A549 treated with AZD9567 at 1 μM for 4 hours (cell line): ENCODE data around the gene DNAJB13. TPM values are rescaled to one million over a fixed set of nuclear protein-coding genes. Genes with fewer than 3 reads are reported as not detected.

Experiments
- total RNA-seq: library from RNA; stranded (reverse); fragments of 200-300 nt; extraction: Qiagen RNA extraction; gene quantifications from 5 replicates; pipeline ENCODE4 v1.2.3, GENCODE V29; 2022; ENCODE audit not compliant: insufficient read depth

The DNAJB13 gene
- total RNA-seq = 0.41 to 0.60 TPM (median 0.46 TPM) in 4 of 5 replicates, not detected in the other

DNA sequence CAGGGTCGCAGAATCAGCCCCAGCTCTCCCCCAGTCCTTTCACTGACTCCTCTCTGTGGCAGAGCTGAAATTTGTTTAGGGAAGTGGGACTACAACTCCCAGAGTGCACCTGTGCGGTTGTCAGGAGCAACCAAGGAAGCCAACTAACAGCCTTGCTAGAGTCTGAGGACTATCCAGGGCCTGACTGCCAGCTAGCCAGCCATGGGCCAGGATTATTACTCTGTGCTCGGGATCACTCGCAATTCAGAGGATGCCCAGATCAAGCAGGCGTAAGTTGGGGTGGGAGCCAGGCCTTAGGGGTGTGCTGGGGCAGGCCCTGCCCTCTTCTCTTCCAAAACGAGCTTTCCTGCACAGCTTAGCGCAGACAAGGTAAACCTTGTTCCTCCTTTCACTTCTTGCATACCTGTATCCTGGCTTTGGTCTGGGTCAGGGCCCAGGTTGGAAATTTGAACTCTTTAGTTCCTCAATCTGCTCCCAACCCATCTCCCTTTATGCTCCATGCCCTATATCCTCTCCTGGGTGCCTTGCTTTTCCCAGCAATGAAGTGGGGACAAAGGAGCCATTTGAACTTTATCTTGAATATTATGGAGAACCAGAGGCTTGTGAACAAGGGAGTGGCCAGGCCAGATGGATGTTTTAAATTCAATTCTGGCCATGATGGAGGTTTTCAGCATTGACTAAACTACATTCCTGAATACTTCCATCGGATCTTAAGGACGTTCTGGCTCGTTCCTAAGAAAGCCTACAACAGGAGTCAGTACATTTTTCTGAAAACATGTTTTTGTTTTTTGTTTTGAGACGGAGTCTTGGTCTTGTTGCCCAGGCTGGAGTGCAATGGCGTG is at the start of gene DNAJB13:
Gene DNAJB13, plus strand, starts transcription at position 158 of the 842 bp plus-strand sequence. Its CDS starts 44 bp downstream, at position 202.

GRCh38 chr11:73982595-73982989 is 31.8 kb downstream of the DNAJB13 start, which contains the start of gene UCP2:
Gene UCP2, minus strand, starts transcription at chr11:73982843. Its CDS starts 4,465 bp downstream, at chr11:73978378.

DNA sequence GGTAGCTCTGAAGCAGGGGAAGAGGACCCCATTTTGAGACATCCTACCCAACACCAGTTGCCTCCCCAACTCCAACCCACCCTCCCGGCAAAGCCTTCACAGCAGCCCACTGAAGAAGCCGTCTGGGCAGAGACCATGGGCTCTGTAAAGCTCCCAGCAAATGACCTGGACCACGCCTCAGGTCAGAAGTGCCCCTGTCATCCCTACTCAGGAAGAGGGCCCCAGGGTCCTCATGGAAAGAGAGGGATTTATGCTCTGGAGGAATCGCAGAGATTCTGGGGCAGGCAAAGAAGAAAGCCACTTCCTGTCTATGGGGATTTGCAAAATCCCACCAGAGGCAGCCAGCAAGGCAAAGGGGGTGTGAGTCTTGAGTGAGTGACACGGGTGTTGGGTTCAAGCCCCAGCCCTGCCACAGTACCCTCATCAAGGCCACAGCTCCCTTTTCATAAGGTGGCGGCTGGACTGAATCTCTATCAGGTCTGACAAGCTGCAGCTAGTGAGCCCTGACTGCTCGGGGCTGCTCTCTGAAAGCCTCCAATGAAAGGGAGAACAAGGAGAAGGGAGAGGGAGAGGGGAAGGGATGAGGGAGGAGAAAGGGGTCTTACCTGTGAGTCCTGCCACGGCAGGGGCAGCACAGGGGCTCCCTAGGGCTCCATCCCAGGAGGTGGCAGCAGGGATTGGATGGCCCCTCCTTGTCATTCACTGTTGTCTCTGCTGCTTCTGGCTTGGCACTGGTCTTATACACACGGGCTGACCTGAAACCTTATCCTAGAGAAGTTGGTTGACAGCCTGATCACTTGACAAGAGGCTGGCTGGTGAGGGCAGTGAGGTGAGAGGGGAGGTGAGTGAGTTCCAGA is 57.8 kb downstream of the DNAJB13 start, which contains the start of gene UCP3:
Gene UCP3, minus strand, starts transcription at position 713 of the 857 bp plus-strand sequence. CDS start 2,043 bp downstream, outside the sequence.

Other genes starting within 250 kb of the DNAJB13 start
- gene RAB6A, start 190.0 kb upstream of the DNAJB13 start, total RNA-seq = 51.9 to 68.8 TPM (median 63.6 TPM) in 5 replicates
- gene MRPL48, start 163.2 kb upstream of the DNAJB13 start, total RNA-seq = 48.4 to 60.2 TPM (median 49.3 TPM) in 5 replicates
- gene COA4, start 74.2 kb upstream of the DNAJB13 start, total RNA-seq = 112 to 136 TPM (median 130 TPM) in 5 replicates
- 11.7 to 14.7 TPM (median 12.2 TPM) in 5 replicates for gene PAAF1, start 74.0 kb upstream of the DNAJB13 start, total RNA-seq
- gene UCP2, start 31.8 kb downstream of the DNAJB13 start, total RNA-seq = 79.0 to 90.5 TPM (median 85.6 TPM) in 5 replicates
- 0.75 to 2.1 TPM (median 1.3 TPM) in 5 replicates for gene UCP3, start 58.1 kb downstream of the DNAJB13 start, total RNA-seq
- 14.6 to 26.9 TPM (median 16.0 TPM) in 5 replicates for gene C2CD3, start 220.0 kb downstream of the DNAJB13 start, total RNA-seq
- 54.5 to 61.7 TPM (median 56.7 TPM) in 5 replicates for gene PPME1, start 220.3 kb downstream of the DNAJB13 start, total RNA-seq